Regular cardiac myocyte (primary cell): Measurements from ENCODE around the gene MAGEA10. TPM values are rescaled to one million over a fixed set of nuclear protein-coding genes. Genes with fewer than 3 reads are reported as not detected.

Experiments used
- total RNA-seq: library from RNA; depleted of rRNA; stranded (reverse); fragments of >200 nt; gene quantifications from 2 replicates; pipeline ENCODE4 v1.2.3, GENCODE V29; 2014

The MAGEA10 gene
- not detected in 2 replicates for total RNA-seq

GRCh38 chrX:152138388-152138784, at the start of gene MAGEA10:
Gene MAGEA10 (minus strand): TSS chrX:152138577. CDS start chrX:152135620, 2,957 bp downstream.

Other genes with a start within 250 kb of the MAGEA10 start
- not detected in 2 replicates for gene MAGEA4, start 225.7 kb downstream of the MAGEA10 start, total RNA-seq
- 23.0 and 29.9 TPM in 2 replicates for gene GABRE, start 163.9 kb downstream of the MAGEA10 start, total RNA-seq